Measurements from ENCODE around the gene CAPN15. TPM values are rescaled to one million over a fixed set of nuclear protein-coding genes. Genes with fewer than 3 reads are reported as not detected.

Gene CAPN15
- polyA plus RNA-seq, 1 of the 3 experiments (the other 2 are of a cell fraction) = 22.9 TPM

- TF ChIP-seq ZBTB33 (IDR thresholded peaks at IDR 0.05; ENCODE audit: borderline replicate concordance, low read depth) = no peak
- TF ChIP-seq TAF1 (IDR thresholded peaks at IDR 0.05; ENCODE audit: borderline replicate concordance, low read depth, low read length) = no peak
- TF ChIP-seq MEF2A (IDR thresholded peaks at IDR 0.05; ENCODE audit: borderline replicate concordance, low read depth) = no peak
- no peak for TF ChIP-seq USF2 (IDR thresholded peaks at IDR 0.05; ENCODE audit: borderline replicate concordance, low read depth, low read length)
- TF ChIP-seq FOXM1 (IDR thresholded peaks at IDR 0.05; ENCODE audit: low read depth) = no peak
- no peak for TF ChIP-seq RXRA (IDR thresholded peaks at IDR 0.05; ENCODE audit: borderline replicate concordance, low read depth)
- peak; percentile 62 for TF ChIP-seq FOXJ3 (CRISPR knock-in tag; IDR thresholded peaks at IDR 0.05)
- no peak for TF ChIP-seq MAX (IDR thresholded peaks at IDR 0.05; ENCODE audit: low read depth)
- no peak for TF ChIP-seq RFX5 (IDR thresholded peaks at IDR 0.05; ENCODE audit: low read length)
- TF ChIP-seq FOSL2 (IDR thresholded peaks at IDR 0.05; ENCODE audit: borderline replicate concordance, low read depth) = no peak
Observed at GRCh38 chr16:565419-566330, 38.2 kb downstream of the CAPN15 start (continued).

- DNase-seq = peak; percentile 80
- CTCF ChIA-PET = interaction anchor here (1.0 to 1.3 kb wide), 3 partner anchors 19 to 140 kb away, joined by 3 read pairs; no protein-coding TSS in a partner anchor
- H3K9me2 ChIP-seq = no peaks in the 10 kb centered on the region
- peaks cover 2% of the 10 kb centered on the region; the same call in 1 of the 2 replicates for H3K27me3 ChIP-seq (ENCODE audit: insufficient read depth)
- no peak within 1 kb of the TSS; a peak in 1 of 4 replicates for H3K4me3 ChIP-seq (ENCODE audit: low read depth in 2 of 2, low read length in 1 of 2)
- H3K27ac ChIP-seq (ENCODE audit: low read depth in 2 of 2, low read length in 1 of 2) = peak within 1 kb of the TSS in 1 of 2 experiments; percentile 95; a peak in 2 of 4 replicates
- H3F3A ChIP-seq (replicated peaks; ENCODE audit: insufficient read depth) = no peaks in the 10 kb centered on the region
- H3K36me3 ChIP-seq (replicated peaks in 1 of 2; ENCODE audit: control insufficient read depth in 1 of 2, insufficient read depth in 2 of 2, low read length in 1 of 2) = no peaks in the 10 kb centered on the region
- H3K9me3 ChIP-seq = no peaks in the 10 kb centered on the region
- H3K9ac ChIP-seq = no peak within 1 kb of the TSS
- H3K4me1 ChIP-seq (ENCODE audit: control insufficient read depth in 1 of 2, insufficient read depth in 2 of 2, low read depth in 1 of 2, low read length in 1 of 2) = peaks cover 11 to 58% of the 10 kb centered on the region in 2 experiments; a peak in 2 of 4 replicates
- no peaks in the 10 kb centered on the region for H4K20me1 ChIP-seq (ENCODE audit: insufficient read depth)
- H3K4me2 ChIP-seq = peak within 1 kb of the TSS; percentile 57; the same call in 1 of the 2 replicates
- WGBS (ENCODE audit: low lambda C conversion rate) = 61% methylated on average over 12 of the region's 26 CpGs
- TF ChIP-seq SIN3A (IDR thresholded peaks at IDR 0.05; ENCODE audit: borderline replicate concordance, low read depth, low read length) (no peak), CHD2 (IDR thresholded peaks at IDR 0.05; ENCODE audit: low read length, partially characterized antibody) (peak; percentile 58)
- H3K79me2 ChIP-seq (ENCODE audit: insufficient read depth) = peaks cover 12% of the 10 kb centered on the region
- POLR2A ChIA-PET = interaction anchor here (0.6 to 2.0 kb wide), 7 partner anchors 10 to 186 kb away, joined by 3 to 12 read pairs (median 5); partner anchors contain the start of gene CAPN15
- H2AFZ ChIP-seq (ENCODE audit: low read depth) = peak within 1 kb of the TSS; percentile 68; the same call in 1 of the 2 replicates
Observed at GRCh38 chr16:566475-567372, 39.2 kb downstream of the CAPN15 start, which contains the start of gene NHLRC4. NHLRC4 (plus strand) TSS chr16:567005; CDS start chr16:568048, 1,043 bp downstream.

Measured in SK-N-SH (cell line).